SW480 (cell line): ENCODE results near the gene PBXIP1.

Experiments used
- DNase-seq: peaks from one replicate; pipeline ENCODE4 v3.0.0-alpha.2; 2016; ENCODE audit warnings: low spot score

The PBXIP1 gene

GRCh38 chr1:154972517-154973343 is 16.8 kb upstream of the PBXIP1 start:
- peak; percentile 96 for DNase-seq

GRCh38 chr1:154972213-154972516 is 16.3 kb upstream of the PBXIP1 start:
- DNase-seq, result no peak

- peak; percentile 79 for DNase-seq
Measured at GRCh38 chr1:154971341-154971998, 15.6 kb upstream of the PBXIP1 start.

GRCh38 chr1:154970631-154971340 is 14.9 kb upstream of the PBXIP1 start, which contains the start of gene SHC1:
SHC1 (minus strand) TSS chr1:154970747; CDS start chr1:154970526, 221 bp downstream.
- DNase-seq, result peak; percentile 72

GRCh38 chr1:154969860-154970452 is 14.1 kb upstream of the PBXIP1 start:
- DNase-seq, result no peak

GRCh38 chr1:154969246-154969645 is 13.3 kb upstream of the PBXIP1 start:
- no peak for DNase-seq

- no peak for DNase-seq
Measured at GRCh38 chr1:154968731-154969130, 12.8 kb upstream of the PBXIP1 start.

GRCh38 chr1:154967331-154967950 is 11.5 kb upstream of the PBXIP1 start:
- no peak for DNase-seq

- DNase-seq, result no peak
Measured at GRCh38 chr1:154966111-154966510, 10.2 kb upstream of the PBXIP1 start.

GRCh38 chr1:154964359-154964758 is 8.5 kb upstream of the PBXIP1 start:
- no peak for DNase-seq

GRCh38 chr1:154963643-154964042 is 7.7 kb upstream of the PBXIP1 start:
- no peak for DNase-seq

- no peak for DNase-seq
Measured at GRCh38 chr1:154962795-154963330, 7.0 kb upstream of the PBXIP1 start.

- peak; percentile 19 for DNase-seq
Measured at GRCh38 chr1:154962156-154962749, 6.4 kb upstream of the PBXIP1 start.

- DNase-seq, result peak; percentile 68
Measured at GRCh38 chr1:154961207-154962155, 5.6 kb upstream of the PBXIP1 start, which contains the start of gene PYGO2. PYGO2 (minus strand) TSS chr1:154961782; CDS start chr1:154961576, 206 bp downstream.

GRCh38 chr1:154960446-154961136 is 4.7 kb upstream of the PBXIP1 start:
- no peak for DNase-seq

GRCh38 chr1:154959426-154959780 is 3.5 kb upstream of the PBXIP1 start:
- no peak for DNase-seq

GRCh38 chr1:154958681-154959425 is 3.0 kb upstream of the PBXIP1 start:
- no peak for DNase-seq

- no peak for DNase-seq
Measured at GRCh38 chr1:154958036-154958435, 2.1 kb upstream of the PBXIP1 start.
